AG04449 (cell line): ENCODE data around the gene MED13L.

ENCODE experiments used
- CTCF ChIA-PET: fragments of 350-600 bp; formaldehyde crosslinking; extraction: SDS; loops from one replicate; lab custom pipeline; 2021; ENCODE audit warnings: antibody characterized with exemption; lab: Yijun Ruan, JAX
- POLR2A ChIA-PET: fragments of 400-600, 350-600 bp; formaldehyde crosslinking; extraction: SDS; loops from one replicate; lab custom pipeline; 2020; ENCODE audit warnings: antibody characterized with exemption, inconsistent platforms; lab: Yijun Ruan, JAX
- DNase-seq: peaks from one replicate; pipeline ENCODE4 v3.0.0-alpha.2; 2010; ENCODE audit warnings: low read depth, low spot score
- H3K4me3 ChIP-seq: 2 replicates; pipeline ENCODE4 v1.5.1; 2011; ENCODE audit warnings: low read depth, mild to moderate bottlenecking, control low read depth, low read length
- TF ChIP-seq, protein P1 (sequence below): IDR thresholded peaks from one replicate; pipeline ENCODE4 v1.5.1; 2011; ENCODE audit warnings: mild to moderate bottlenecking, moderate library complexity, low read length, control low read depth, inconsistent platforms; ENCODE audit not compliant: insufficient read depth; ENCODE audit errors: missing control alignments

The MED13L gene

DNA sequence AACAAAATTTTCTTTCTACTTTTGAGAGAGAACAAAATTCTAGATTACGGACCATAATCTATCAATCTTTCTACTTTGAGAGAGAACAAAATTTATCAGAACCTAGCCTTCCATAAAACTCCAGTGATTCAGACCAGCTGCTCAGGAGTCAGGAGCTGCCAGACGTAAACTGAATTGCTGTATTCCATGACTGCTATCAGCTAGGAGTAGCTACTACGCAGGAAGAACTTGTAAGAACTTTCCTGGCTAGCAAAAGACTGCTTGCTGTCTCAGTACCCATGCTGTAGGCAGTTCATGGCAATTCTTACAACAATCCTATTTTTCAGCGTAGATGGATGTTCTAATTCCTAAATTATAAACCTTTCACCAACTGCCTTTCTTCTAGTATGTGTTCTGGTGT lies 73.3 kb downstream of the MED13L start:
- no peak for DNase-seq
- no peak overlapping the region for H3K4me3 ChIP-seq
- CTCF ChIA-PET = interaction anchor here (0.7 to 1.4 kb wide), 2 partner anchors 21 to 197 kb away, joined by 3 to 4 read pairs; no protein-coding TSS in a partner anchor
- POLR2A ChIA-PET = no interaction called here
- TF ChIP-seq, protein P1, sequence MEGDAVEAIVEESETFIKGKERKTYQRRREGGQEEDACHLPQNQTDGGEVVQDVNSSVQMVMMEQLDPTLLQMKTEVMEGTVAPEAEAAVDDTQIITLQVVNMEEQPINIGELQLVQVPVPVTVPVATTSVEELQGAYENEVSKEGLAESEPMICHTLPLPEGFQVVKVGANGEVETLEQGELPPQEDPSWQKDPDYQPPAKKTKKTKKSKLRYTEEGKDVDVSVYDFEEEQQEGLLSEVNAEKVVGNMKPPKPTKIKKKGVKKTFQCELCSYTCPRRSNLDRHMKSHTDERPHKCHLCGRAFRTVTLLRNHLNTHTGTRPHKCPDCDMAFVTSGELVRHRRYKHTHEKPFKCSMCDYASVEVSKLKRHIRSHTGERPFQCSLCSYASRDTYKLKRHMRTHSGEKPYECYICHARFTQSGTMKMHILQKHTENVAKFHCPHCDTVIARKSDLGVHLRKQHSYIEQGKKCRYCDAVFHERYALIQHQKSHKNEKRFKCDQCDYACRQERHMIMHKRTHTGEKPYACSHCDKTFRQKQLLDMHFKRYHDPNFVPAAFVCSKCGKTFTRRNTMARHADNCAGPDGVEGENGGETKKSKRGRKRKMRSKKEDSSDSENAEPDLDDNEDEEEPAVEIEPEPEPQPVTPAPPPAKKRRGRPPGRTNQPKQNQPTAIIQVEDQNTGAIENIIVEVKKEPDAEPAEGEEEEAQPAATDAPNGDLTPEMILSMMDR = no peak

DNA sequence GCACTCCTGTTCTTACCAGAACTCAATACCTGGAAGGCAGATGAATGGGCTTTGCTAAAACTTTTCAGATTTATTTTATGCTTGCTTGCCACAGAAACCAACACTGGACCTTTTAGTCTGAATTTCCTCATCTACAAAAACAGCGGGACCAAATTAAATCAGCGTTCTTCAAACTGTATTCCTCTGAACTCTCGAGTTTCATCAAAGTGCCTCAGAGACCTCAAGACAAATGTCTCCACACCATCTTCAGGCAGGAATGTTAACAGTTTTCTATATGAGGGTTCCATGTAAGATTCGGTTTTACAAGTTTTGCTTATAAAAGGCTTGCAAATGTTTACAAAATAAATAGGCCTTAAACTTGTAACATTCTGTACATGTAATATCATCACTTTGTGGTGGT lies 74.6 kb downstream of the MED13L start:
- no peak for DNase-seq
- POLR2A ChIA-PET = no interaction called here
- no peak overlapping the region for H3K4me3 ChIP-seq
- TF ChIP-seq, protein P1 = peak; percentile 30
- CTCF ChIA-PET = interaction anchor here (0.6 to 1.9 kb wide), 2 partner anchors 205 to 947 kb away, joined by 3 to 4 read pairs; no protein-coding TSS in a partner anchor

DNA sequence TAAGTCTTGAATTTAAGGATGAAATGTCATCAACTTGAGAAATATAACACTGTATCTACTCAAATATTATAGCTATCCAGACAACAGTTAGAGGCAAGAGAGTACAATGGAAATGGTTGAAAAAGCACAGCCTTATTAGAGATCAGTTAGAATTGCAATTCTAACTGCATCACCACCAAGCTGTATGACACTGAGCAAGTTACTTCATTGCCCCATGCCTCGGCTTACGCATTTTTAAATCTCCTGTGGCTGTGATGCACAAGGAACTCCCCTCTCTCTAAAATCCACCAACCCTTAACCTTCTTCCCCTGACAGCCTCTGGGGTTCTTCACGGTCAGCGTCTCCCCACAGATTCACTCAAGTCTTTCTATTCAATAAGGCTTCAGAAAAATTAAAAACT lies 75.1 kb downstream of the MED13L start:
- ChIA-PET POLR2A (no interaction called here), CTCF (interaction anchor here (0.9 to 1.9 kb wide), 6 partner anchors 13 to 204 kb away, joined by 3 to 5 read pairs (median 3); no protein-coding TSS in a partner anchor)
- TF ChIP-seq, protein P1 = no peak
- H3K4me3 ChIP-seq = no peak overlapping the region
- no peak for DNase-seq

- TF ChIP-seq, protein P1 = no peak
- POLR2A ChIA-PET = no interaction called here
- no peak overlapping the region for H3K4me3 ChIP-seq
- DNase-seq = peak; percentile 19
- CTCF ChIA-PET = interaction anchor here (0.9 to 1.9 kb wide), 6 partner anchors 14 to 204 kb away, joined by 3 to 5 read pairs (median 3); no protein-coding TSS in a partner anchor
Observed at GRCh38 chr12:116201908-116202307, 75.6 kb downstream of the MED13L start.

- no peak for DNase-seq
- POLR2A ChIA-PET = no interaction called here
- CTCF ChIA-PET = interaction anchor here (1.0 to 1.3 kb wide), 3 partner anchors 14 to 188 kb away, joined by 3 to 5 read pairs (median 3); no protein-coding TSS in a partner anchor
- no peak overlapping the region for H3K4me3 ChIP-seq
- TF ChIP-seq, protein P1 = no peak
Observed at GRCh38 chr12:116201359-116201758, 76.1 kb downstream of the MED13L start.

DNA sequence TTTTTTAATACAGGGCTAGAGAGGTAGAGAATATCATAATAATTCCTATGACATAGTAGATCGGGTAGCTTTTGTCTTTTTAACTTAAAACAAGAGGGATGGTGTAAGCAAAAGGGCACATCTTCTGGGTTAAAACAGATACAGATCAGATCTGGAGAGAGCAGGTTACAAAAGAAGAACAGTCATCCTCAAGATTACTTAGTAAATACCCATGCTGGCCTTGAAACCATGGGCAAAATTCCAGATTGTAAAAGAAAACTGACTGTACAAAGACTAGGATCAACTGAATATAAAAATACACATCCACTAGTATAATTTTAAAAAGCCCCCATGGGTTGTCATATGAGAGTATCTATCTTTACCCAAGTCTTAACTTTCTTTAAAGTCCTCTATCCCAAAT lies 76.7 kb downstream of the MED13L start:
- CTCF ChIA-PET = interaction anchor here (1.3 kb wide), 1 partner anchor 189 kb away, joined by 3 read pairs; no protein-coding TSS in a partner anchor
- DNase-seq = no peak
- POLR2A ChIA-PET = no interaction called here
- no peak overlapping the region for H3K4me3 ChIP-seq
- TF ChIP-seq, protein P1 = no peak
